ENCODE data around the gene SRA1. TPM values are rescaled to one million over a fixed set of nuclear protein-coding genes. Genes with fewer than 3 reads are reported as not detected.

SRA1 gene
- total and polyA plus RNA-seq, 2 of the 13 experiments (the other 11 are each of a cell fraction or from before 2014, with no cell fraction given): 14.2 to 32.8 TPM

DNA sequence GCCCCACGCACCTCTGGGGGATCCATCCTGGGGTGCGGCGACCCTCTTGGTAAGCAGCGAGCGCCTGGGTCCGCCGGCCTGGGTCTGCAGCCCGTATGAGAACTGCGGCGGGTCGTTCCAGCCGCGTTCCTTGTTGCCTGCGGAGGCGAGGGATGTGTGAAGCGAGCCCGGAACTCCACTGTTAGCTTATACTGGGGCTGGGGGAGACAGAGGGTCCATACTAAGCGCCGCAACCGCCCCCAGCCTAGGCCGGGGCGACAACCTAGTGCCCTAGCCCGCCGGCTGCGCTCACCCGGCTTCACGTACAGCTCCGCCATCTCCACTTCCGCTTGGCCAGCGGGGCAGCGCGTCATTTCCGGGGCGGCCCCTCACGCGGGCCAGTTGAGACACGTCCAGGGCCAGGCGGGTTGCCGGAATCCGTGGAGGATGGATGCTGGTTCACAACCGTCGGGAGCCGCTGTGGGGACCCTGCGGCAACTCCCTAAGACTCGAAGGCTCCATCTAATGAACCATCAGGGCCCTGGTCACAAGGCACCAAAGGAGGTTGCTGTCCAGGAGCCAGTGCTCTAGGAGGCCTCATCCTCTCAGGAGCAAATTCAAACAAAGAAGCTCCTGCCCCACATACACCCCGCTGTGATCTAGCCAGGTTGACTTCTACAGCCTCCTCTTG lies at the start of gene SRA1 (continued):
- TF ChIP-seq, protein P1, sequence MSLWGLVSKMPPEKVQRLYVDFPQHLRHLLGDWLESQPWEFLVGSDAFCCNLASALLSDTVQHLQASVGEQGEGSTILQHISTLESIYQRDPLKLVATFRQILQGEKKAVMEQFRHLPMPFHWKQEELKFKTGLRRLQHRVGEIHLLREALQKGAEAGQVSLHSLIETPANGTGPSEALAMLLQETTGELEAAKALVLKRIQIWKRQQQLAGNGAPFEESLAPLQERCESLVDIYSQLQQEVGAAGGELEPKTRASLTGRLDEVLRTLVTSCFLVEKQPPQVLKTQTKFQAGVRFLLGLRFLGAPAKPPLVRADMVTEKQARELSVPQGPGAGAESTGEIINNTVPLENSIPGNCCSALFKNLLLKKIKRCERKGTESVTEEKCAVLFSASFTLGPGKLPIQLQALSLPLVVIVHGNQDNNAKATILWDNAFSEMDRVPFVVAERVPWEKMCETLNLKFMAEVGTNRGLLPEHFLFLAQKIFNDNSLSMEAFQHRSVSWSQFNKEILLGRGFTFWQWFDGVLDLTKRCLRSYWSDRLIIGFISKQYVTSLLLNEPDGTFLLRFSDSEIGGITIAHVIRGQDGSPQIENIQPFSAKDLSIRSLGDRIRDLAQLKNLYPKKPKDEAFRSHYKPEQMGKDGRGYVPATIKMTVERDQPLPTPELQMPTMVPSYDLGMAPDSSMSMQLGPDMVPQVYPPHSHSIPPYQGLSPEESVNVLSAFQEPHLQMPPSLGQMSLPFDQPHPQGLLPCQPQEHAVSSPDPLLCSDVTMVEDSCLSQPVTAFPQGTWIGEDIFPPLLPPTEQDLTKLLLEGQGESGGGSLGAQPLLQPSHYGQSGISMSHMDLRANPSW (CRISPR knock-in tag; IDR thresholded peaks at IDR 0.05; ENCODE audit: borderline replicate concordance): peak; percentile 21; the same call in 1 of the 2 replicates
- TF ChIP-seq ZNF33B (CRISPR knock-in tag; IDR thresholded peaks at IDR 0.05) (peak; percentile 64; the same call in 1 of the 2 replicates), SP2 (CRISPR knock-in tag; IDR thresholded peaks at IDR 0.05) (peak; percentile 76), MBD4 (IDR thresholded peaks at IDR 0.05; ENCODE audit: borderline replicate concordance, low read length) (no peak), ZNF724P (CRISPR knock-in tag; IDR thresholded peaks at IDR 0.05; ENCODE audit: borderline replicate concordance) (peak; percentile 93; the same call in 1 of the 2 replicates), NR2F2 (IDR thresholded peaks at IDR 0.05; ENCODE audit: borderline replicate concordance, low read depth) (peak; percentile 41; the same call in 1 of the 2 replicates), FOXJ3 (CRISPR knock-in tag; IDR thresholded peaks at IDR 0.05; ENCODE audit: borderline replicate concordance) (no peak), TBL1XR1 (IDR thresholded peaks at IDR 0.05; ENCODE audit: borderline replicate concordance, low read length, partially characterized antibody) (no peak), ZNF484 (CRISPR knock-in tag; IDR thresholded peaks at IDR 0.05; ENCODE audit: borderline replicate concordance, low read depth) (no peak), NCOA1 (CRISPR knock-in tag; IDR thresholded peaks at IDR 0.05) (no peak), PHF20 (CRISPR knock-in tag; IDR thresholded peaks at IDR 0.05) (peak; percentile 89), CENPT (CRISPR knock-in tag; IDR thresholded peaks at IDR 0.05; ENCODE audit: low read depth) (no peak), YEATS4 (CRISPR knock-in tag; IDR thresholded peaks at IDR 0.05; ENCODE audit: borderline replicate concordance) (peak; percentile 91; the same call in 1 of the 2 replicates), ZNF354B (CRISPR knock-in tag; IDR thresholded peaks at IDR 0.05) (no peak), ZNF746 (CRISPR knock-in tag; IDR thresholded peaks at IDR 0.05) (no peak), ZNF558 (CRISPR knock-in tag; IDR thresholded peaks at IDR 0.05; ENCODE audit: borderline replicate concordance) (peak; percentile 86; the same call in 1 of the 2 replicates), SOX6 (IDR thresholded peaks at IDR 0.05) (no peak), SOX6 (CRISPR knock-in tag; IDR thresholded peaks at IDR 0.05) (peak; percentile 59)
- TF ChIP-seq, protein P2, sequence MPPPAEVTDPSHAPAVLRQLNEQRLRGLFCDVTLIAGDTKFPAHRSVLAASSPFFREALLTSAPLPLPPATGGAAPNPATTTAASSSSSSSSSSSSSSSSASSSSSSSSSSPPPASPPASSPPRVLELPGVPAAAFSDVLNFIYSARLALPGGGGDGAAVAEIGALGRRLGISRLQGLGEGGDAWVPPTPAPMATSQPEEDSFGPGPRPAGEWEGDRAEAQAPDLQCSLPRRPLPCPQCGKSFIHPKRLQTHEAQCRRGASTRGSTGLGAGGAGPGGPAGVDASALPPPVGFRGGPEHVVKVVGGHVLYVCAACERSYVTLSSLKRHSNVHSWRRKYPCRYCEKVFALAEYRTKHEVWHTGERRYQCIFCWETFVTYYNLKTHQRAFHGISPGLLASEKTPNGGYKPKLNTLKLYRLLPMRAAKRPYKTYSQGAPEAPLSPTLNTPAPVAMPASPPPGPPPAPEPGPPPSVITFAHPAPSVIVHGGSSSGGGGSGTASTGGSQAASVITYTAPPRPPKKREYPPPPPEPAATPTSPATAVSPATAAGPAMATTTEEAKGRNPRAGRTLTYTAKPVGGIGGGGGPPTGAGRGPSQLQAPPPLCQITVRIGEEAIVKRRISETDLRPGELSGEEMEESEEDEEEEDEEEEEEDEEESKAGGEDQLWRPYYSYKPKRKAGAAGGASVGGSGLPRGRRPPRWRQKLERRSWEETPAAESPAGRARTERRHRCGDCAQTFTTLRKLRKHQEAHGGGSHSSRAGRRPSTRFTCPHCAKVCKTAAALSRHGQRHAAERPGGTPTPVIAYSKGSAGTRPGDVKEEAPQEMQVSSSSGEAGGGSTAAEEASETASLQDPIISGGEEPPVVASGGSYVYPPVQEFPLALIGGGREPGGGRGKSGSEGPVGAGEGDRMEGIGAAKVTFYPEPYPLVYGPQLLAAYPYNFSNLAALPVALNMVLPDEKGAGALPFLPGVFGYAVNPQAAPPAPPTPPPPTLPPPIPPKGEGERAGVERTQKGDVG (CRISPR knock-in tag; IDR thresholded peaks at IDR 0.05; ENCODE audit: borderline replicate concordance): no peak
- TF ChIP-seq, protein P3, sequence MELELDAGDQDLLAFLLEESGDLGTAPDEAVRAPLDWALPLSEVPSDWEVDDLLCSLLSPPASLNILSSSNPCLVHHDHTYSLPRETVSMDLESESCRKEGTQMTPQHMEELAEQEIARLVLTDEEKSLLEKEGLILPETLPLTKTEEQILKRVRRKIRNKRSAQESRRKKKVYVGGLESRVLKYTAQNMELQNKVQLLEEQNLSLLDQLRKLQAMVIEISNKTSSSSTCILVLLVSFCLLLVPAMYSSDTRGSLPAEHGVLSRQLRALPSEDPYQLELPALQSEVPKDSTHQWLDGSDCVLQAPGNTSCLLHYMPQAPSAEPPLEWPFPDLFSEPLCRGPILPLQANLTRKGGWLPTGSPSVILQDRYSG (CRISPR knock-in tag; IDR thresholded peaks at IDR 0.05): no peak
- TF ChIP-seq, protein P4, sequence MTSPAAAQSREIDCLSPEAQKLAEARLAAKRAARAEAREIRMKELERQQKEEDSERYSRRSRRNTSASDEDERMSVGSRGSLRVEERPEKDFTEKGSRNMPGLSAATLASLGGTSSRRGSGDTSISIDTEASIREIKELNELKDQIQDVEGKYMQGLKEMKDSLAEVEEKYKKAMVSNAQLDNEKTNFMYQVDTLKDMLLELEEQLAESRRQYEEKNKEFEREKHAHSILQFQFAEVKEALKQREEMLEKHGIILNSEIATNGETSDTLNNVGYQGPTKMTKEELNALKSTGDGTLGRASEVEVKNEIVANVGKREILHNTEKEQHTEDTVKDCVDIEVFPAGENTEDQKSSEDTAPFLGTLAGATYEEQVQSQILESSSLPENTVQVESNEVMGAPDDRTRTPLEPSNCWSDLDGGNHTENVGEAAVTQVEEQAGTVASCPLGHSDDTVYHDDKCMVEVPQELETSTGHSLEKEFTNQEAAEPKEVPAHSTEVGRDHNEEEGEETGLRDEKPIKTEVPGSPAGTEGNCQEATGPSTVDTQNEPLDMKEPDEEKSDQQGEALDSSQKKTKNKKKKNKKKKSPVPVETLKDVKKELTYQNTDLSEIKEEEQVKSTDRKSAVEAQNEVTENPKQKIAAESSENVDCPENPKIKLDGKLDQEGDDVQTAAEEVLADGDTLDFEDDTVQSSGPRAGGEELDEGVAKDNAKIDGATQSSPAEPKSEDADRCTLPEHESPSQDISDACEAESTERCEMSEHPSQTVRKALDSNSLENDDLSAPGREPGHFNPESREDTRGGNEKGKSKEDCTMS (CRISPR knock-in tag; conservative IDR thresholded peaks at IDR 0.05): no peak

Measured in HepG2 (cell line).